GM21360 (cell line): ENCODE results near the gene MMP21.
A peak's percentile ranks its signal among the peaks of the same experiment; 100 is the strongest.

Experiments
- ATAC-seq: cut with Tn5 transposase; IDR thresholded peaks from one replicate; pipeline ENCODE4 v1.9.1; 2021; ENCODE audit warnings: mild to moderate bottlenecking, moderate library complexity; ENCODE audit not compliant: unreplicated experiment

MMP21 gene, protein sequence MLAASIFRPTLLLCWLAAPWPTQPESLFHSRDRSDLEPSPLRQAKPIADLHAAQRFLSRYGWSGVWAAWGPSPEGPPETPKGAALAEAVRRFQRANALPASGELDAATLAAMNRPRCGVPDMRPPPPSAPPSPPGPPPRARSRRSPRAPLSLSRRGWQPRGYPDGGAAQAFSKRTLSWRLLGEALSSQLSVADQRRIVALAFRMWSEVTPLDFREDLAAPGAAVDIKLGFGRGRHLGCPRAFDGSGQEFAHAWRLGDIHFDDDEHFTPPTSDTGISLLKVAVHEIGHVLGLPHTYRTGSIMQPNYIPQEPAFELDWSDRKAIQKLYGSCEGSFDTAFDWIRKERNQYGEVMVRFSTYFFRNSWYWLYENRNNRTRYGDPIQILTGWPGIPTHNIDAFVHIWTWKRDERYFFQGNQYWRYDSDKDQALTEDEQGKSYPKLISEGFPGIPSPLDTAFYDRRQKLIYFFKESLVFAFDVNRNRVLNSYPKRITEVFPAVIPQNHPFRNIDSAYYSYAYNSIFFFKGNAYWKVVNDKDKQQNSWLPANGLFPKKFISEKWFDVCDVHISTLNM

GRCh38 chr10:125775491-125776106 lies at the start of gene MMP21:
Gene MMP21 (minus strand): TSS chr10:125775821. CDS start chr10:125775821, 0 bp downstream.
- ATAC-seq, result no peak

GRCh38 chr10:125824736-125825135 lies 49.1 kb upstream of the MMP21 start:
- no peak for ATAC-seq

GRCh38 chr10:125823663-125824251 lies 48.1 kb upstream of the MMP21 start:
- peak; percentile 0 for ATAC-seq

DNA sequence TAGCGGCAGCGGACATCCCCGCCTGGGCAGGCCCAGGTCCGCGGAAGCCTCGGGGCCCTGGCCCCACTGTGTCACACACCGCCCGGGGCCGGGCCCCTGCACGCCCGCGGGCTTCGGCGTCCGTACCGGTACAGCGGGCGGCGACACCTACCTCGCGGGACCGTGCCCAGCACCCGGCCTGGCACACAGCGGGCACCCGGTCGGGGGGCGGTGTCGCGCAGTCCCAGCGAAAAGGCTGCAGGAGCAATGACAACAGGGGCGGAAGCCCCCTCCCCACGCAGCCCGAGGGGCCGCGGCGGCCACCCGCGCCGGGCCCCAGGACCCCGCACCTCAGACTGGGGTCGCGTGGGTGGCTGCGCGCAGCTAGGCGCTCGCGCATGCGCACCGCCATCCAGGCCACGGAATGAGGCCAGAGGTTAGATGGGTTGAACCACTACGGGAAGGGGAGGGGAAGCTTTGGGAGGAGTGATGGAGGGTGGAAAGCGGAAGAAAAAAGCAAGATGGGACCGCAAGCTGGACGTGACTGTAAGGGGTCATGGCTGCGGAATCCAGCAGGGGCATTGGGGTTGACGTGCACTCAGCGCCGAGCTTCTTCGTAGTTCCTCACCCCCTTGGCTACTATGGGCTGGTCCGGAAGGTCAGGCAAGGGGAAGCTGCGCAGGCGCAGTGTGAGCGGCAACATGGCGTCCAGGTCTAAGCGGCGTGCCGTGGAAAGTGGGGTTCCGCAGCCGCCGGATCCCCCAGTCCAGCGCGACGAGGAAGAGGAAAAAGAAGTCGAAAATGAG lies 47.4 kb upstream of the MMP21 start, which contains the start of the genes BCCIP and UROS:
Gene BCCIP (plus strand): TSS at position 669 of the 785 bp plus-strand sequence. CDS start 12 bp downstream, at position 681.
Gene UROS (minus strand): TSS at position 381 of the 785 bp plus-strand sequence. CDS start 6,759 bp downstream, outside the sequence.
- peak; percentile 79 for ATAC-seq

GRCh38 chr10:125820701-125821100 lies 45.1 kb upstream of the MMP21 start:
- peak; percentile 33 for ATAC-seq

DNA sequence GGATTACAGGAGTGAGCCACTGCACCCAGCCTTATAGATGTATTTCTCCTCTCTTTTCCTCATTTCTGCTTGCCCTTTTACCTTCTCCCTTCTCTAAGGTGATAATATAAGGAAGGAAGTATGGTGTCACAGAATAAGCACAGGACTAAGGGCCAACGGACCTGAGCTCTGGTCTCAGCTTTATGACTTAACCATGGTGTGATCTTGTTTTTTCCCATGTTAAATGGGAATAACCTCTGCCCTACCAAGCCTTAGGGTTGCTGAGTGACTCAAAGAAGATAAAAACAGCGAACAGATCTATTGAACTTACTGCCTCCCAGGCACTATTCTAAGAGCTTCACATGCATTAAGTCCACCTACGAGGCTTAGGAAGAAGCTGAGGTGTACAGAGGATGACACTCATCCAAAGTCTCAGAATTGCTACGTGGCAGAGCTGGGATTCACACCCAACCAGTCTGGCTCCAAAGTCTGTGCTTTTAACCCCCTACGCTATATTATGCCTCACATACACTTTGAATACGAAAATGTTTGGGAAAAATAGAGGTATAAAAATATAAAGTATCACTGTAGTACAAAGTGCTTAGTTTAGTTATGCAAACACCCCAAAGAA lies 41.8 kb upstream of the MMP21 start:
- ATAC-seq, result no peak

- no peak for ATAC-seq
Observed at GRCh38 chr10:125816548-125816947, 40.9 kb upstream of the MMP21 start.

DNA sequence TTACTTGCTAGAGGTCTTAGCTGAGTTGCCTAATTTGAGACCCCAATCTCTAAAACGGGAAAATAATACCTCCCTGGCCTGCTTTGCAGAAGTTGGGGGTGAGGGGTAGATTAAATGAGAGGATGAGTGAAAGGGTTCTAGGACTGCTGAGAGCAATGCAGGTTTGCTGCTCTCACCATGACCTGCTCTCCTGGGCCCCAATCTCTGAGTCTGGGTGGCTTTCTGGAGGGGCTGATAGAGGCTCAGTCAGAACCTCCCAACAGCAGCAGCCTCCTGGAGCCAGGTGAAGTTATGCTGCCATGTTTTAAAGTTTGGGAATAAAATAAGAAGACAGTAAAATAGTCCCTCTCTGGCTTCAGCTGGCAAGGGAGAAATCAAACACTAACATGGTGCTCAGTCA lies 40.1 kb upstream of the MMP21 start:
- ATAC-seq, result no peak

DNA sequence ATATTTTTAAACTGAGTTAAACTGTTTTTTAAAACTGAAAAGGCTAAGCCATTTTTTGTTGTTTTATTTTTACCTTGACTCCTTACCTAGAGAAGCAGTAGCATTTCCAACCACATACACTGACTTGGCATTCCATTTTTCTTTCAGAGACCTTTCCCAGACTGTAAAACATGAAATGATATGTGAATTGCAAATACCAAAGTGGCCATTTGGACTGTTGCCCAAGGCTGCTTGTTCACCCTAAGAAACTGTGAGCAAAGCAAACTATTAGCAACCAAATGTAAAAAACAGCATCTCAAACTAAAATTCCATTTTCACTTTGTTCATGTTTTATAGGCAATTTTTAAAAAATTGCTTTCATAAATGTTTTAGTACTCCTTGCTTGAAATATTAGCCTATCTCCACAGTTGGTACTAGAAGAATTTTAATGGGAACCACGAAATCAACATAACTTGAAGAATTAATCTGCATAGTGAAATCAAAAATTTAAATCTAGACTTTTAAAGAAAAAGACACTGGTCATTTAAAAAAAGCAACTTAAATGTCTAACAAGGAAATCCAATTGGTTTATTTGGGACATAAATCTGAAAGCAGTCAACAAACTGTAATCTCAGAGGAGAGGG lies 36.6 kb upstream of the MMP21 start:
- no peak for ATAC-seq

GRCh38 chr10:125811251-125811650 lies 35.6 kb upstream of the MMP21 start:
- ATAC-seq, result no peak

DNA sequence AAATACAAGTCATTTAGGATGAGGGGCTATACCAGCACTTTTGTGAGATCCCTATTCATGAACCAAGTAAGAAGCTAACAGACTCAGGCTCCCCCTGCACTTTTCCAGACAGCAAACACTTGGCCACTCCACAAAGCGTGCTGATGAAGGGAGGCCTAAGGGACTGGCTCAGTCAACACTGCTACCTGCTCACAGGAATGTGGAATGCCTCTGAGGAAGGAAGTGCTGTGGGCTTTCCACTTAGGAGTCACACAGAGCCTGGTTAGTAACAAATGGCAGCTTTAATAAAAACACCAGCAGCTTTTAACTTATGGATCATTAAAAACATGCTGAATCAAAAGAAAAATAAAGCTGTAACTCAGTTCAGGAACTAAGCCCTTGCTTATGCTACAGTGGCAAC lies 32.4 kb upstream of the MMP21 start:
- ATAC-seq, result no peak

DNA sequence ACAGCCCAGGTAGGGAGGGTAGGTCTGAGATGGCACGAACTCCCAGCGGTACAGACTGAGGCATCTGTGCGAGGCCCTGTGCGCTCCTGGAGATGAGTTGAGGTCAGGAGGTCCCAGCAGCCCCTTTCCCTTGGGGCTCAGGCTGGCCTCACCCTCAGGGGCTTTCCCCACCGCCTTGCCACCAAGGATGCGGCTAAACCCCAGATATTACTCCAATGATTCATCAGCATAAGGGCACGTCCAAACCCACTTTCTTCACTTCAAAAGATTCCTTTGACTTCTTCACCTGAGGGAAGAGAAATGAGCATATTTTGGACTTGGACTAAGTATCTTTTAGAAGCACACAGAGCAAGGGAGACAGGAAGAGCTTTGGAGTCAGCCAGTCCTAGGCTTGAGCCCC lies 27.1 kb upstream of the MMP21 start:
- ATAC-seq, result no peak

GRCh38 chr10:125802131-125802530 lies 26.5 kb upstream of the MMP21 start:
- no peak for ATAC-seq

GRCh38 chr10:125801574-125801973 lies 26.0 kb upstream of the MMP21 start:
- ATAC-seq, result no peak

- no peak for ATAC-seq
Observed at GRCh38 chr10:125799451-125800182, 24.0 kb upstream of the MMP21 start.

GRCh38 chr10:125797994-125798662 lies 22.5 kb upstream of the MMP21 start:
- ATAC-seq, result no peak

DNA sequence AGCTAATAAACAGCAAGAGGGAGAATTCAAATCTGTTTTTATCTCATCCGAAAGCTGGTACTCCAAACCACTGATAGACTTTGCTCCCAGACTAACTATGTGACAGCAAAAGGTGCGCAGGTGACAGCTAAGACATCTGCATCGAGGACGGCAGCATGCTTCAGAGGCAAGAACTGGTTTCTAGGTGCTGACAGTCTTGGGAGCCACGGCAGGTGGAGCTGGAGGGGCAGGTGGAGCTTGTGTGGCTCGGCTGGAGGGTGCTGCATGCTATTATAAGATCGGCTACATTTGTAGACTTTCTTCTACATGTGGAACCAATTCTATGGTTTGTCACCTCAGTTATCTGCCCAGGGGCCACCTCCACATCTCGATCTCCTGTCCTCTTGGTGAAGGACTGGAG lies 21.8 kb upstream of the MMP21 start:
- ATAC-seq, result no peak

DNA sequence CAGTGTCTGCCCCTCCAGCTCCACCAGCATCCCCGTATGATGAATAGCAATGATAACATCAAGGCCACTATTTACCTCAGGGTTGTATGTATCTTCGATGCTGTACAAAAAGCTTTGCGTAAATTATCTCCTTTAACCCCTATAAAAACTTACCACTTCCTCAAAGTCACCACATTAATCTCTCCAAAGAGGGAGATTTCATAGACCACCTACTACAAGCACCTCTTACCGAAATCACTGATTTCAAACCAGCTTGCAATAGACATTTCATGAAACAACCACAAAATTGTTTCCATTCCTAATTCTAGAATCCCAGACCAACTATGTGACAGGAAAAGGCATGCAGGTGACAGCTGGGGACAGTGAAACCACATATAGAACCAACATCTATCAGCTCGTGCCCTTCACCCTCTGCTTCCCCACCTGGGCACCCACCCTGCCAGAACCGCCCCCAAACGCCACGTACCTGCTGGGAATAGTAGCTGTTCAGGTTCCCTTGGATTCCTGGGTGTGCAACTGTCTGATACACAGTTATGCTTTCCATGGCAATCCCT lies 20.1 kb upstream of the MMP21 start:
- ATAC-seq, result no peak
